ENCODE measurements around the gene SNAI3.
A peak's percentile ranks its signal among the peaks of the same experiment; 100 is the strongest.

SNAI3 gene

GRCh38 chr16:88703486-88704309 lies 17.4 kb upstream of the SNAI3 start:
- DNase-seq: peak; percentile 31 to 78

DNA sequence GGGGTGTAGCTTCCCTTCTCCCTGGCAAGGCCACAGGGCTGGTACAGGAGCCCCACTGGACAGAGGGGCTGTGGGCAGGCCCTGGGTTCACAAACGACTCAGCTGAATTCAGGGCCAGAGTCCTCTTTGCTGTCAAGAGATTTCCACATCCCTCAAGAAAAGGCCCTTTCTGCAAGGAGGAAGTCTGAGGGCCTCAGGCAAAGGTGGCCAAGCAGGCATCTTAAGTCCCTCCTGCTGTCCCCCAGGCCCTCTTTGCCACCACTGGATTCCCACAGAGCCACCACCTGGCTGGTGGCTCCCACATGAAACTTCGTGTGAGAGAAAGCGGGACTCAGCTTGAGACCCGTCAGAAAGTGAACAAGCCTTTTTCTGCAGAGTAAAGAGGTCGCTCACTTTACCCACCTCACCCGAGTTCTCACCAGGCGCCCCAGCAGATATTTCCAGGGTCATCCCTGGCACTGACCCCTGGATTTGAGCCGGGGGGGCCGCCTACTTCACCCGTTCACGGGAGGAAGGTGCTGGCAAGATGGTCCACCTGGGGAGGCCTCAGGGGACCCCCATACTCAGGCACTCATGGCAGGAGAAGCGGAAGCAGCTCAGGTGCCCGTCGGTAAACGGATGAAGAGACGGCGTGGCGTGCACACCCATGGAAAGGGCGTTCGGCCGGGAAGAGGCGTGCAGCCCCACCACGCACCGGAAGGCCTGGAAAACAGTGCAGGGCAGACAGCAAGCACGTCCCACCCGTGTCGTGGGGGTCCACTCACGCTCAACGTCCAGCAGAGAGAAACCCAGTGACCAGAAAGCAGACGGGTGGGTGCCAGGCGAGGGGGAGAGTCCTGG lies 16.3 kb upstream of the SNAI3 start:
- DNase-seq: peak in 1 of 2 donors; percentile 45

DNA sequence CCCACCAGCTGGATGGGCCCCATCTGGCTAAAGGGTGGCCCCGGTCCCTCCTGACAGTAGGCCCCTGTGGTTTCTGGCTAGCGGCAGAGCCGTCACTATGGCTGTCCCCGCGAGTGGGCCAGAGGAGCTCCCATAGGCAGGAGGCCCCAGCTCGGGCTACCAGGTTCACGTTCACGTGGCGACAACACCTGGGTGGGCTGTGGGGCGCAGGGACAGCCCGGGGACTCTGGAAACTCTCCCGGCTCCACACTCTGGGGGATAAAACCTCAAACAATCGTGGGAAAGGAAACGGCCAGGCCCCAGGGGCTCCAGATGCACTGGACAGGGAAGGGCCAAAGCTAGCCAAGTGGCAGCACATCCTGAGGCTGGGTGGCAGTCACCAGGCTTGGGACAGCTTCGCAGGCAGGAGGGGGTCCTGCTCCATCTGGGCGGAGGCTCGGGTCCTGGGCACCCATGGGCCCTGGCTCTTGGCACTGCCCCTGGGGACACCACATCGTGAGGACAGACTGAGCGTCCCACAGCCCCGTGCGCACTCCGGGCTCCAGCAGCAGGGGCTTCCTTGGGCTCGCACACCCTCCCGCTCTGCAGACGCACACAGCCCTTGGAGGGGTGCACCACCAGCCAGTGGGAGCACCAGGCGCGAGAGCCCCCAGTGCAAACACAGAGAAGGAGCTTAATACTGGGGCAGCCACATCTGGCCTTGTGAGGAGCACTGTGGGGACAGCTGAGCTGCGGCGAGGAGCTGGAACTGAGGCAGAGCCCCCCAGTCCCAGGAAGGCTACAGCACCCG lies 15.5 kb upstream of the SNAI3 start:
- DNase-seq: no peak

DNA sequence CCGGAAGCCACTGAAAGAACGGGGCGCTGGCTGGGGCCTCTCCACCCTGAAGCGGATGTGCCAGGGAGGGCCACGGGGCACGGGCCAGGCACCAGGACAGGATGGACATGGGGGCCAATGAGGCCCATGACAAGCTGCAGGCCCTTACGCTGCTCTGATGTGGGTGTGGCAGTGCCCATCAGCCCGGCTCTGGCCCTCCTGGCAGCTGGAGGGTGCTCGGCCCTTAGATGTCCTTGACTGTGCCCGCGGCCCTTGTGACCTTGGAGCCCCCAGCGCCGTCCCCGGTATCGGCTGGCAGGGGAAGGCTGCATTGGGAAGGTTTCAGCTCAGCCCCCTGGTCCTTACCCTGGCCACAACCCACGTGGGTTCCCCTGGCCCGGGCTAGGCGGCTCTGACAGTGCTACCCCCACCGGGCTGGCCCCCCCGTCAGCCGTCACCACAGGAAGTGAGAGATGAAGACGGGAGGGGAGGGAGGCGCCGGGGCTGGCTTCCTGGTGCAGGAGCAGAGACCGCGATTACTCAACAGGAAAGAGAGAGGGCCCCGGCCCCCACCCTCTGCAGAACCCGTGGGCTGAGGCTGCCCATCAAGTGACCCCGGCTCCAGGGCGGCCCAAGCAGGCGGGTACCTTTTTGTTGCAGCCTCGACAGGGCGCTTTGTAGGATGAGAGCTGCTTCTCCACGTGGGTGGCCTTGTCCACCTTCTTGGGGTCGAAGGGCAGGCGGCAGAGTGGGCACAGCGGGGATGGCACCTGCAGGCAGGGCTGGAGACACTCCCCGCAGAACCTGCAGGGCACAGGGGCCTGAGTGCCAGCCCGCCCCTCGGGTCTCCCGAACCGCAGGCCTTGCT lies 14.6 kb upstream of the SNAI3 start:
- DNase-seq: peak; percentile 86 to 96

DNA sequence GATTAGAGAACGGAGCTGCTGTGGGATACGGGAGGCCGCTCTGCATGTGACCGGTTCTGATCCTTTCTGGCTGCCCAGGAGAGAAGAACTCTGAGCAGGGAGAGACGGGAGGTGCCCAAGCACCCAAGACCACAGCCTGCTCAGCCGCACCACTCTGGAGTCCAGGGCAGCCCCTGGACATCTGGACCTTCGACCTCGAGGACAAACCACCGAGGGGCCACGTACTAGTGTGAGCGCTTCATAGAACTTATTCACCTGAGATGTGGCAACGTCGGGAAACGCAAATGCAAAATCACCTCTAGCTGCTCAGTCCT lies 14.0 kb upstream of the SNAI3 start:
- no peak for DNase-seq

- no peak for DNase-seq
Observed at GRCh38 chr16:88699180-88699579, 12.9 kb upstream of the SNAI3 start.

GRCh38 chr16:88698646-88699045 lies 12.3 kb upstream of the SNAI3 start:
- DNase-seq: no peak

DNA sequence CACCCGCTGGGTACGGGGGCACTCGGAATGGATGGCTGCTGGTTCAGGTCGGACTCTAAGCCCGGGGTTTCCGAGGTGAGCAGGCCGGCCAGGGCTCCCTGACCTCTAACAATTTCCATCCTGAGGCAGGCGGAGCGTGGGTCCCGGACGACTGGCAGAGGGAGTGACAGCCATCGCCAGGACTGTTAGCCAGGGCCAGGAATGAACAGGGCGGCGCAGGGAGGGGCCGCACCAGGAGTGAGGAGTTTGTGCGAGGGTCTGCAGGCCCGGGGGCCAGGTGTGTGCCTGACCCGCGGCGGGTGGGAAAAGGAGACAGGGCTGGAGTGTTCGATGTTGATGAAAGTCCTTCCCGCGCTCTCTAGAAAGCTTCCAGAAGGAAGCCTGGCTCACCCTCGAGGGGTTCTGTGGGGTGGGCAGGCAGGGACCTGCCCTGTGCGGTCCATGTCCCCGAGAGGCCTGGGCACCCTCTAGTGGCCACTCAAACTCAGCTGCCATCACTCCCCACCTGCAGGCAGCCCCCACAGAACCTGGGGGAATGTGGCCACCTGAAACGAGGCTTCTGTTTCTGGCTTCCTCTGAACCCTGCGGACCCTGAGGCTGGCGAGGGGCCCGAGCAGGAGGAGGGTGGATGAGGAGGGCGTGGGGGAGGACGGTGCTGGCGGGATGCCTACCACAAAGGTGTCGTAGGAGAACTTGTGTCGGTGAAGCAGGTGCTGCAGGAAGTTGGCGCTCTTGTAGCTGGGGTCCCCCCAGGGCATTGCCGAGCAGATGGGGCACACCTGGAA lies 11.7 kb upstream of the SNAI3 start:
- DNase-seq: no peak

GRCh38 chr16:88697116-88697830 lies 11.0 kb upstream of the SNAI3 start:
- no peak for DNase-seq

DNA sequence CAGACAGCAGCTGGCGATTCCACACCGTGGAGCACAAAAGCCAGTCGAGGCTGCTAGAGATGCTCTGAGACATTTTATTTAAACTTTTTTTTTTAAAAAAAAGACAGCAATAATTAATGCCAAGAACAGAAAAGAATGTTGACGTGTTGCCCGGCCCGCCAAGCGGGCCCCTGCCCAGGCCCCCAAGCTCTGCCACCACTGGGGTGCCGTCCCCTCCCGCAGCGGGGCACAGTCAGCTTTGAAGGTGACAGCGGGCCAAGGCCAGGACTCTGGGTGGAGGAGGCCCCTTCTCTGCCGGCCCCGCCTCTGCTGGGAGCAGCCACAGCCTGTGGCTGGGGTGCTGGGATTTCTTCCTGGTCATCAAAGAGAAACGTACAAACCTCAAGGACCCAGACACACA lies 10.1 kb upstream of the SNAI3 start:
- no peak for DNase-seq

GRCh38 chr16:88695753-88696152 lies 9.4 kb upstream of the SNAI3 start:
- DNase-seq: no peak

GRCh38 chr16:88695218-88695617 lies 8.9 kb upstream of the SNAI3 start:
- DNase-seq: no peak

GRCh38 chr16:88694221-88695087 lies 8.1 kb upstream of the SNAI3 start:
- no peak for DNase-seq

DNA sequence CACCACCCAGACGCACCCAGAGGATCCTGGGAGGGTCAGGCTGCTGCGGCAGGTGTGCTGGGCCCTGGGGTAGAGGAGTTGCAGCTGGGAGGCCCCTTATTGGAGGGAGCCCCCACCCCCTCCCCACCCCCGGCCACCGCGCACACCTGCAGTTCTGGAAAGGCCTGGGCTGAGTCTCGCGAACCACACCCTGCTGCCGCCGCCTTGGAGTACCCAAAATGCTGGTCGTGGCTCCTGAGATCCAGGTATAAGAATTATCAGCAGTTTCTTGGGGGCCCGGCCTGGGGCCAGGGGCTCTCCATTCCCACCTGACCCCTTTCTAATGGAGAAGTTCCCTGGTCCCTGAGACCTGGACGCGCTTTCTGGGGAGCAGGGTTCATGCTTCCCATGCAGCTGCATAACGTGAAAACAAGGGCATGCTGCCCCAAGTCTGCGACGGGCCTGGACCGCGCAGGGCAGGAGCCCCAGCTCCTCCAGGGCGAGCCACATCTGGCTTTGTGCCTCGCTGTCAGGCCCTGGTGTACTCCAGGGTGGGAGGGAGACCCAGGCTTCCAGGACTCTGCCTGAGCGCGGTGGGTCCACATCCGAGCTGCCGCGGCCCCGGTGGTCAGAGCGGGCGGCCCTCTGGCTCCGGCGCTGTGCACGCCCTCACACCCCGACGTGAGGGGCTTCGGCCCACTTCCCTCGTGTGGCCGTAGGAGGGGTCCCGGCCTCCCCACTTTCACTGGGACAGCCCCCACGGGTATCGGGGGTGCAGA lies 7.3 kb upstream of the SNAI3 start:
- DNase-seq: no peak

DNA sequence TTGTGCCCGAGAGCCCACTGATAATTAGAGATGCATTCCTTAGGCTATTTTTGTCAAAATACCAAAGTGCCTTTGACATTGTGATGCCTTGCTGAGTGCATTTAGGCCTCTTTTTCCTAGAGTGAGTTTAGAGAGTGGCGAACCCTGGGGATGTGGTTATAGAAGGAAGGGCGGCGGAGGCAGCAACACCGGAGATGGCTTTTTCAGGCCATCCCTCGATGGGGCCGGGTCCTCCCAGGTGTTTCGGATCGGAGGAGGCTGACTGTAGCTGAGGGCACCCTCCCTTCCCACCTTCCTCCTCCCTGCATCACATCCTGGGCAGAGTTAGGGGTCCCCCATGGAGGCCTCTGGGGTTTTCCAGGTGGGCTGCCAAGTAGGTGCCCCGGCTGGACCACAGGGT lies 6.6 kb upstream of the SNAI3 start:
- no peak for DNase-seq

GRCh38 chr16:88691924-88692560 lies 5.7 kb upstream of the SNAI3 start:
- peak; percentile 31 to 77 for DNase-seq

- no peak for DNase-seq
Observed at GRCh38 chr16:88691129-88691813, 5.0 kb upstream of the SNAI3 start.
